PC-9 (cell line): ENCODE measurements around the gene TSPEAR. TPM values are rescaled to one million over a fixed set of nuclear protein-coding genes. Genes with fewer than 3 reads are reported as not detected.

Experiments
- BruUV-seq: library from RNA; stranded (reverse); fragments of 400-500 nt; replicated peaks from 2 replicates; lab custom pipeline; 2021; lab: Mats Ljungman, UMichigan
- CTCF ChIA-PET: fragments of 300-600 bp; sonication (Branson Sonifier 250); formaldehyde crosslinking; loops from one replicate; lab custom pipeline; 2022; ENCODE audit warnings: antibody characterized with exemption; lab: Charles Lee
- POLR2A ChIA-PET: fragments of 300-600 bp; sonication (Branson Sonifier 250); formaldehyde crosslinking; loops from one replicate; lab custom pipeline; 2022; ENCODE audit warnings: antibody characterized with exemption; ENCODE audit not compliant: unreplicated experiment; lab: Charles Lee
- DNase-seq, 2 experiments: peaks; one replicate each; pipeline versions ENCODE4 v3.0.0 to v3.0.0-alpha.2; 2015 to 2022; ENCODE audit warnings: mixed read lengths in 1 of 2
- H2AFZ ChIP-seq: fragments of 200-600 bp; sonication (generic); 2 replicates; pipeline ENCODE4 v1.8.1; 2017; ENCODE audit warnings: antibody characterized with exemption
- H3F3A ChIP-seq: fragments of 200-600 bp; sonication (generic); 2 replicates; pipeline ENCODE4 v1.8.1; 2017; ENCODE audit warnings: antibody characterized with exemption, mild to moderate bottlenecking, low read depth; ENCODE audit not compliant: insufficient read depth
- H3K27ac ChIP-seq: fragments of 200-600 bp; sonication (generic); 2 replicates; pipeline ENCODE4 v1.6.1; 2016; ENCODE audit warnings: mixed run types
- H3K27me3 ChIP-seq: fragments of 200-600 bp; sonication (generic); 2 replicates; pipeline ENCODE4 v1.6.1; 2016; ENCODE audit warnings: low read depth, mixed run types; ENCODE audit not compliant: insufficient read depth
- H3K36me3 ChIP-seq: fragments of 200-600 bp; sonication (generic); 2 replicates; pipeline ENCODE4 v1.6.1; 2016; ENCODE audit warnings: low read depth, mixed run types
- H3K4me1 ChIP-seq: fragments of 200-600 bp; sonication (generic); replicated peaks from 2 replicates; pipeline ENCODE4 v1.6.1; 2016; ENCODE audit warnings: mixed run types; ENCODE audit not compliant: insufficient read depth
- H3K4me2 ChIP-seq: fragments of 200-600 bp; sonication (generic); 2 replicates; pipeline ENCODE4 v1.6.1; 2017; ENCODE audit warnings: mixed run types
- H3K4me3 ChIP-seq: fragments of 200-600 bp; sonication (generic); 2 replicates; pipeline ENCODE4 v1.6.1; 2016; ENCODE audit warnings: mixed run types
- H3K79me2 ChIP-seq: fragments of 200-600 bp; sonication (generic); 2 replicates; pipeline ENCODE4 v1.6.1; 2017; ENCODE audit warnings: low read depth, mixed run types
- H3K9me2 ChIP-seq: fragments of 200-600 bp; sonication (generic); 2 replicates; pipeline ENCODE4 v1.8.1; 2017; ENCODE audit warnings: mild to moderate bottlenecking; ENCODE audit not compliant: insufficient read depth
- H3K9me3 ChIP-seq: fragments of 200-600 bp; sonication (generic); 2 replicates; pipeline ENCODE4 v1.8.1; 2016; ENCODE audit warnings: low read depth; ENCODE audit not compliant: insufficient read depth
- H4K20me1 ChIP-seq: fragments of 200-600 bp; sonication (generic); 2 replicates; pipeline ENCODE4 v1.8.1; 2017; ENCODE audit not compliant: insufficient read depth
- EZH2 ChIP-seq: fragments of 200-600 bp; sonication (generic); IDR thresholded peaks from 2 replicates; pipeline ENCODE4 v1.8.0; 2017; ENCODE audit warnings: antibody characterized with exemption, low read depth
- intact Hi-C: fragments of 100-400 bp; cut with micrococcal nuclease; formaldehyde crosslinking; loops from one replicate; pipeline ENCODE4 v1.10.0; 2022; ENCODE audit not compliant: unreplicated experiment
- total RNA-seq: library from RNA; stranded (reverse); gene quantifications from 2 replicates; pipeline ENCODE4 v1.2.3, GENCODE V29; 2021
- TF ChIP-seq, protein P1 (sequence below): fragments of 200-600 bp; sonication (generic); conservative IDR thresholded peaks from 2 replicates; pipeline ENCODE4 v1.6.1; 2017; ENCODE audit warnings: mixed run types, antibody characterized with exemption, mild to moderate bottlenecking, moderate library complexity

Gene TSPEAR
- total RNA-seq, 1 experiment from 2014 or later, result not detected

- CTCF ChIA-PET, result no interaction called here
- Histone ChIP-seq H3K9me2 (no peaks in the 10 kb centered on the region), H3K27ac (no peak overlapping the region), H3K9me3 (no peaks in the 10 kb centered on the region), H3K4me1 (no peaks in the 10 kb centered on the region), H3K4me3 (no peak overlapping the region), H3K27me3 (peaks cover 42% of the 10 kb centered on the region), H3F3A (no peaks in the 10 kb centered on the region), H2AFZ (no peak overlapping the region), H3K4me2 (no peak overlapping the region), H3K79me2 (no peaks in the 10 kb centered on the region), H4K20me1 (no peaks in the 10 kb centered on the region), H3K36me3 (no peaks in the 10 kb centered on the region)
- TF ChIP-seq, protein P1, sequence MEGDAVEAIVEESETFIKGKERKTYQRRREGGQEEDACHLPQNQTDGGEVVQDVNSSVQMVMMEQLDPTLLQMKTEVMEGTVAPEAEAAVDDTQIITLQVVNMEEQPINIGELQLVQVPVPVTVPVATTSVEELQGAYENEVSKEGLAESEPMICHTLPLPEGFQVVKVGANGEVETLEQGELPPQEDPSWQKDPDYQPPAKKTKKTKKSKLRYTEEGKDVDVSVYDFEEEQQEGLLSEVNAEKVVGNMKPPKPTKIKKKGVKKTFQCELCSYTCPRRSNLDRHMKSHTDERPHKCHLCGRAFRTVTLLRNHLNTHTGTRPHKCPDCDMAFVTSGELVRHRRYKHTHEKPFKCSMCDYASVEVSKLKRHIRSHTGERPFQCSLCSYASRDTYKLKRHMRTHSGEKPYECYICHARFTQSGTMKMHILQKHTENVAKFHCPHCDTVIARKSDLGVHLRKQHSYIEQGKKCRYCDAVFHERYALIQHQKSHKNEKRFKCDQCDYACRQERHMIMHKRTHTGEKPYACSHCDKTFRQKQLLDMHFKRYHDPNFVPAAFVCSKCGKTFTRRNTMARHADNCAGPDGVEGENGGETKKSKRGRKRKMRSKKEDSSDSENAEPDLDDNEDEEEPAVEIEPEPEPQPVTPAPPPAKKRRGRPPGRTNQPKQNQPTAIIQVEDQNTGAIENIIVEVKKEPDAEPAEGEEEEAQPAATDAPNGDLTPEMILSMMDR, result no peak
- TF ChIP-seq EZH2, result no peak
- intact Hi-C loops, result no loop called here
- no TSS peak for BruUV-seq
- no peak for DNase-seq
- POLR2A ChIA-PET, result no interaction called here
Observed at GRCh38 chr21:44617071-44617501, 94.3 kb downstream of the TSPEAR start.

GRCh38 chr21:44616591-44616926 is 94.8 kb downstream of the TSPEAR start:
- DNase-seq, result no peak
- Histone ChIP-seq H3F3A (no peaks in the 10 kb centered on the region), H4K20me1 (no peaks in the 10 kb centered on the region), H3K9me3 (no peaks in the 10 kb centered on the region), H3K36me3 (no peaks in the 10 kb centered on the region), H3K4me3 (no peak overlapping the region), H3K9me2 (no peaks in the 10 kb centered on the region), H3K4me2 (no peak overlapping the region), H3K27me3 (peaks cover 42% of the 10 kb centered on the region), H2AFZ (no peak overlapping the region), H3K79me2 (no peaks in the 10 kb centered on the region), H3K27ac (no peak overlapping the region), H3K4me1 (no peaks in the 10 kb centered on the region)
- no TSS peak for BruUV-seq
- TF ChIP-seq, protein P1, result no peak
- TF ChIP-seq EZH2, result no peak
- ChIA-PET POLR2A (no interaction called here), CTCF (no interaction called here)
- intact Hi-C loops, result no loop called here

DNA sequence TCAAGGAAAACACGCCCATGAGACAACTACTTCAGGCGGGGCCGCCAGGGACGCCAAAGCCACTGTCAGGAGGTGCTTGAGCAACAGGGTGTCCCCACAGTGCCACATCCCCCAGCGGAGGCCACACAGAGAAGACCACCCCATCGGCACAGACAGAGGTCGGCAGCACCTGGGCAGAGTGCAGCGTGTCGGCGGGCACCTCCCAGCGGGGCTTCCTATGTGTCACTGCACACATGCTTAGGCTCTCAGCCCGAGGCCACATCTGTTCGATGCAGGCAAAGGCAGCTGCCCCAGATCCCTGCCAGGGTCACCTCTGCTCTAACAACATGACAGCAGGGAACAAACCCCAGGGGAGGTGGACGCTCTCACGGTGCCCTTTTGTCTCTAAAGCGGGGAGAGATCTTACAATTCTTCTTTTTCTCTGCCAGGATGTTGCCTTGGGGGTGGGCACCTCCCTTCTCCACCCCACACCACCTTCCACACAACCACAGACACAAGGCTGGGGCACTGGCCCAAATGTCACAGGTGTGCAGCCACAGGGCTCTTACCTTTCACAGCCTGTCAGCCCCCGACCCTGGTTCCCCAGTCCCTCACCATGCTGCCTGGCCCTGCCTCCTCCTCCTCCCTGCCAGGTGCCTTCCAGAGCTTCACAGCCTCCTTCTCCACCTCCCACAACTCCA is 95.3 kb downstream of the TSPEAR start:
- DNase-seq, result no peak
- intact Hi-C loops, result no loop called here
- no TSS peak for BruUV-seq
- Histone ChIP-seq H3K36me3 (no peaks in the 10 kb centered on the region), H2AFZ (no peak overlapping the region), H3K4me1 (no peaks in the 10 kb centered on the region), H3K79me2 (no peaks in the 10 kb centered on the region), H3F3A (no peaks in the 10 kb centered on the region), H3K9me3 (no peaks in the 10 kb centered on the region), H3K4me2 (no peak overlapping the region), H3K9me2 (no peaks in the 10 kb centered on the region), H4K20me1 (no peaks in the 10 kb centered on the region), H3K27me3 (peaks cover 42% of the 10 kb centered on the region), H3K27ac (no peak overlapping the region), H3K4me3 (no peak overlapping the region)
- ChIA-PET CTCF (no interaction called here), POLR2A (no interaction called here)
- TF ChIP-seq EZH2, result no peak
- TF ChIP-seq, protein P1, result no peak
